ENCODE results near the gene ANK3.

DNA sequence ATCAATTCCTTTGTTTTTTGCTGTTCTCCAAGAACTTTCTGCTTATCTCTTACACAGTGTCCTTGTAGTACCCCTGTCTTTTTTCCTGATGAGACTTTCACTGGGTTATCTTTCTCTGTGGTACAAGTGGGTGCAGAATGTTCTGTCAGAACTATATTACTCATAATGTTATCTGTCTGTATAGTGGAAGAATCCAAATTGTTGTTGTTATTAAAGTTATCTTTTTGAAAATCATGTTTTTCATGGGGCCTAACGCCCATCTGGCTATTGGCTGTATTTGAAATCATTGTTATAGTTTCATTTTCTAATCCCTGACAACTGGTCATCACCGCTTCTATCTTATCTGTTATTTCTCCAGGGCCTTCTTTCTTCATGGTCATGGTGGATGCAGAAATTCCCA, 320.4 kb downstream of the ANK3 start:
- no peak for TF ChIP-seq POLR2AphosphoS5 (IDR thresholded peaks at IDR 0.05)
- TF ChIP-seq, protein P1, sequence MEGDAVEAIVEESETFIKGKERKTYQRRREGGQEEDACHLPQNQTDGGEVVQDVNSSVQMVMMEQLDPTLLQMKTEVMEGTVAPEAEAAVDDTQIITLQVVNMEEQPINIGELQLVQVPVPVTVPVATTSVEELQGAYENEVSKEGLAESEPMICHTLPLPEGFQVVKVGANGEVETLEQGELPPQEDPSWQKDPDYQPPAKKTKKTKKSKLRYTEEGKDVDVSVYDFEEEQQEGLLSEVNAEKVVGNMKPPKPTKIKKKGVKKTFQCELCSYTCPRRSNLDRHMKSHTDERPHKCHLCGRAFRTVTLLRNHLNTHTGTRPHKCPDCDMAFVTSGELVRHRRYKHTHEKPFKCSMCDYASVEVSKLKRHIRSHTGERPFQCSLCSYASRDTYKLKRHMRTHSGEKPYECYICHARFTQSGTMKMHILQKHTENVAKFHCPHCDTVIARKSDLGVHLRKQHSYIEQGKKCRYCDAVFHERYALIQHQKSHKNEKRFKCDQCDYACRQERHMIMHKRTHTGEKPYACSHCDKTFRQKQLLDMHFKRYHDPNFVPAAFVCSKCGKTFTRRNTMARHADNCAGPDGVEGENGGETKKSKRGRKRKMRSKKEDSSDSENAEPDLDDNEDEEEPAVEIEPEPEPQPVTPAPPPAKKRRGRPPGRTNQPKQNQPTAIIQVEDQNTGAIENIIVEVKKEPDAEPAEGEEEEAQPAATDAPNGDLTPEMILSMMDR (IDR thresholded peaks at IDR 0.05) = no peak

Data from breast epithelium (tissue), 3 donors.